GM21737 (cell line): ENCODE measurements around the gene TBX1.

Experiments
- ATAC-seq: cut with Tn5 transposase; IDR thresholded peaks from one replicate; pipeline ENCODE4 v1.9.1; 2021; ENCODE audit warnings: mild to moderate bottlenecking, moderate library complexity; ENCODE audit not compliant: unreplicated experiment

Gene TBX1

DNA sequence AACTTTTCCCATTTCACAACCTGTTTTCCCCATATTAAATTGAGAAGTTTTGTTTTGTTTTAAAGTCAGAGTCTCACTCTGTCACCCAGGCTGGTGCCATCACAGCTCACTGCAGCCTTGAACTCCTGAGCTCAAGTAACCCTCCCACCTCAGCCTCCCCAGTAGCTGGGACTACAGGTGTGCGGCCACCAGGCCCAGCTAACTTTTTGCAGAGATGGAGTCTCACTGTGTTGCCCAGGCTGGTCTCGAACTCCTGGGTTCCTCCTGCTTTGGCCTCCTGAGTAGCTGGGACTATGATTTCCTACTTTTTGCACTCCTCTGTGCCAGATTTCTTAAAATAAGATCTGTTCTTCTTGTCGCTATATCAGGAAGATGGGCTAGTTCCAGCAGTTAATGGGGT, 49.2 kb downstream of the TBX1 start:
- ATAC-seq, result no peak

GRCh38 chr22:19810381-19811201, 50.0 kb downstream of the TBX1 start:
- no peak for ATAC-seq

GRCh38 chr22:19811211-19811621, 50.6 kb downstream of the TBX1 start:
- no peak for ATAC-seq

DNA sequence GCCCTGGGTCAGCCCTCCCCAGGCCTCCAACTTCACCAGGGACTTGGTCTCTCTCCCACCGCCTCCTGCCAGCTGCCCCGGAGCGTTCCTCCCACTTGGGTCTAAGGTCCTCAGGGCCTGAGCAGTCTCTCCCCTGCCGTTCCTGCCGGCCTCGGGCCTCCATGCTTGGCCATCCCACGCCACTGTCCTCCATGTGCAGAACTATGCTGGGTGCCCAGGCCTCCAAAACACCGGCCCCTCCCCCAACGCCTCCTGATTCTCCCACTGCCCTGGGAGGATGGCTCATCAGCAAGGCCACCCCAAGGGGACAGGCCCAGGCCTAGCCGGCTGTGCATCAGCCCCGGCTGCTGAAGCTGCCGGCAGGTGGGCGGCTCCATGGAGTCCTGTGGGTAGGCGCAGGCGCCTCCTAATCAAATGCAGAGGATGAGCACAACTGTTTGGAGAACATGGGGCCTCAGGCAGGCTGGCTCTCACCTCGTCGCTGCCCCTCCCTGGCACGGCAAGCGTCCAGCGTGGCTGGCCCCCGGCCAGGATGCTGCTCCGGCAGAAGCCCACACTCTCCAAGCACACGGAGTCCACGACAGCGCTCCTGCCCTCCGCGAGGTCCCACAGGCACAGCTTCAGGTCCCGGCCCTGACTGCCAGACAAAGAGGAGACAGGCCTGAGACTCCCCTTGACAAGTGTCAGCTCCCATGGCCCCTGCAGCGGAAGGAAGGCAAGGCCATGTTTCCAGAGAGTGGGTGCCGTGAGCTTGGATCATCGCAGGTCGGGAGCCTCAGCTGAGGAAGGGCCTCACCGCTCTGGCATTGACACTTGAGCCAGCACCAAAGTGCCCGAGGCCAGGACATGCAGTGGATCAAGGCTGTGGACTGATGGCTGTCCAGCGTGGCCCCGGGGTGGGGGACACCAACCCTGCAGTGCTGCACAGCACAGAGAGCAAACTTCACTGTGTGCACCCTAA, 51.5 kb downstream of the TBX1 start:
- ATAC-seq, result no peak

DNA sequence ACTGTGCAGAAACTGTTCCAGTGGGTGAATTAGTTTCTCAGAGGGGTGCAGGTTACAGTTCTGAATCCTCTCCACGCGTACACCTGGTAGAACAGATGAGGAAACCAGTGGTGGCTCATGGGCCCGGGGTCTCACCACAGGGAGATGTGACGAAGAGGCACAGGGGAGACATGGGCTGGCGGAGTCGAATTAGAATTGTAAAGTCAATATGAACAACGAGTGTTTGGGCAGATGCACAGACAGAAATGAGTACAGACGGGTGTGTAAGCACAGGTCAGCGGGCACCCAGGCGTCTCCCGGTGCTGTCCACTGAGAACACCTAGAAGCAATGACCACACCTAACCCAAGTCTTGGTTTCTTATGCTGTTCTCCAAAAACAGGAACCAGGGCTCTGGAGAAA, 52.3 kb downstream of the TBX1 start:
- no peak for ATAC-seq

DNA sequence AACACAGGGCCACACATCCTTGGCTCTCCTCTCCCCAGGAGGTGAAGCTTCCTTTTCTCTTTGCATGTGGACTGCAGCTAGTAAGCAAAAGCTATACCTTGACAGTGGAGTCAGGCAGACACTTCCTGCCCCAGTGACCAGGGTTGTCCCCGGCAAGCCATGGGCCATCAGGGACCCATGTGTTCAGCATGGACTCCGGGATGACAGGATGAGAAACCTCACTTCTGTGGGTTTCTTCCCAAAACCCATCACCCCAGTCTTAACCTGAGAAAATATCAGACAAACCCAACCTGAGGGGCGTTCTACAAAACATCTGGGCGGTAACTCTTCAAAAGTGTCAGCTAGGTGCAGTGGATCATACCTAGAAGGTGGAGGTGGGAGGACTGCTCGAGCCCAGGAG, 53.9 kb downstream of the TBX1 start:
- ATAC-seq, result no peak

DNA sequence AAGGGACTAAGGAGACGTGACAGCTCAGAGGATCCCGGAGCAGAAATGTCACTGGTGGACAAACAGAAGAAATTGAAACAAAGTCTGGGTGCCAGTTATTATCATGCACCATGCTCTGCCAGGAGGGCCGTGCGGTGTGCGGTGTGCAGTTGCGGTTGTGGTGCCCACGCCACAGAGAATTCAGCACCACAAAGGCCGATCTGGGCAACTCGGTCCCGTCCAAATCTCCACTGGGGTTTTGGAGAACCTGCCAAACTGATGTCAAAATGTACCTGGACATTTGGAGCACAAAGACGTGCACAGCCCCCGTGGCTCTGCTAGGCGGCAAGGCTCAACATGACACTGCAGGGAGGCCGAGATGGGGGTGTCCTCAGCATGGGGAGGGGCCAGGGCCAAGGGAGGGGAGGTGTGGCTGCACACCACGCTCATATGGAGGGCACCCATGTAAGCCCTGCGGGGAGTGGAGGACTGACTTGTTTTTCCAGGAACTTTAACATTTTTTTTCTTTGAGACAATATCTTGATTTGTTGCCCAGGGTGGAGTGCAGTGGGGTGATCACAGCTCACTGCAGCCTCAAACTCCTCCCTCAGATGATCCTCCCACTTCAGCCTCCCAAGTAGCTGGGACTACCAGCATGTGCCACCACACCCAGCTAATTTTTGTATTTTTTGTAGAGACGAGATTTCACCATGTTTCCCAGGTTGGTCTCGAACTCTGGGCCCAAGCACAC, 54.7 kb downstream of the TBX1 start:
- no peak for ATAC-seq

DNA sequence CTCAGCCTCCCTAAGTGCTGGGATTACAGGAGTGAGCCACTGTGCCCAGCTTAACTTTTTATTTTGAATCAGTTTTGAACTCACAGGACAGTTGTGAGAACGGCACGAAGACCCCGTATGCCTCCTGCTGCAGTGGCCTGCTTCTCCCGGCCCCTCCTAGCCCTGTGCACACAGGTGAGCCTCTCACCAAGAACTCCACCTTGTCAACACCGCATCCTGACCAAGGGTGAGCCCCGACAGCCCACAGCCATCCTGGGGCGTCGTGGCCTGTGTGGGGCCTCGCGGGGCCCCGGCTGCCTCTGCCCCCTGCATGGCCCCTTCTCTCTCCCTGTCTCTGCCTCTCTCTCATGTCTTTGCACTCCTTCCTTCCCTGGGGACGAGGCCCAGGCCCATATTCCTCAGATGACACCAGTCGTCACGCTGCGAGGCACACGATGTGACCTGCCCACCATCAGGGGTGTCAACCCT, 55.3 kb downstream of the TBX1 start:
- no peak for ATAC-seq

DNA sequence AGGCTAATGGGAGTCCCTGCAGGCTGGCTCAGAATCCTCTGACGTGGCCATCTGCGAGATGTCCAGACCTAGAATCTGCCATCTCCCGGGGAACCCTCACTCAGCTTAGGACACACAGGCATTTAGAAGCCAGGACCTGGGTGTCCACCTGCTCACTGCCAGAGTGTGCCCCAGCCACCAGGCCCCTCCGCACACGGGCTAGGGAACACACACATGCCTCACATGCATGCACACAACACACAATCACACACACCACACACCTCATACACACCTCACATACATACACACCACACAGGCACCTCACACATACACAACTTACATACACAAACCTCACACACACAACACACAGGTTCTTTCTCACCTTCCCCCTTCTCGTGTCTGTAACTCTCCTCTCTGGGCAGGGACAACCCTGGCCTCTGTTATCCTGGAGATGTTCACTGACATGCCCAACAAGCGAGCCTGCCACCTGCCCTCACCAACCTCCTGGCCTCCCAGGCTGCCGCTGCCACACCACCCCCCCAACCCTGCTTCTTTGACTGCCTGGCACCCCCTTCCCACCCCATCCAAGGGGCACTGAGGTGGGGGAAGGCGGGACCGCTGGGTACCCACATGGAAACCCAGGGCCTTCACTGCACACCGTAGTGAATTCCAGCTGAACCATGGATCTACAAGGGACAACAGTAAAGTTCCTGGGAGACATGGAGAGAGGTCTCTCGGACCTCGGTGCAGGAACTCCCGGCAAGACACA, 56.0 kb downstream of the TBX1 start:
- no peak for ATAC-seq
